ENCODE results near the gene POU2F3.

The POU2F3 gene

GRCh38 chr11:120342226-120342625 is 102.3 kb downstream of the POU2F3 start:
- DNase-seq (ENCODE audit: low spot score): no peak

- no peak for DNase-seq (ENCODE audit: low spot score)
Observed at GRCh38 chr11:120342678-120343077, 102.7 kb downstream of the POU2F3 start.

- no peak for DNase-seq (ENCODE audit: low spot score)
Observed at GRCh38 chr11:120343429-120343828, 103.5 kb downstream of the POU2F3 start.

GRCh38 chr11:120344302-120345004 is 104.5 kb downstream of the POU2F3 start:
- DNase-seq (ENCODE audit: low spot score): peak; percentile 50

GRCh38 chr11:120346233-120346632 is 106.3 kb downstream of the POU2F3 start:
- no peak for DNase-seq (ENCODE audit: low spot score)

- no peak for DNase-seq (ENCODE audit: low spot score)
Observed at GRCh38 chr11:120350637-120351036, 110.7 kb downstream of the POU2F3 start.

- DNase-seq (ENCODE audit: low spot score): no peak
Observed at GRCh38 chr11:120352405-120352804, 112.5 kb downstream of the POU2F3 start.

GRCh38 chr11:120354068-120354467 is 114.1 kb downstream of the POU2F3 start:
- DNase-seq (ENCODE audit: low spot score): no peak

- no peak for DNase-seq (ENCODE audit: low spot score)
Observed at GRCh38 chr11:120354779-120355178, 114.8 kb downstream of the POU2F3 start.

- no peak for DNase-seq (ENCODE audit: low spot score)
Observed at GRCh38 chr11:120357620-120358019, 117.7 kb downstream of the POU2F3 start.

GRCh38 chr11:120358729-120359128 is 118.8 kb downstream of the POU2F3 start:
- DNase-seq (ENCODE audit: low spot score): no peak

- DNase-seq (ENCODE audit: low spot score): no peak
Observed at GRCh38 chr11:120363436-120363835, 123.5 kb downstream of the POU2F3 start.

GRCh38 chr11:120365512-120365911 is 125.6 kb downstream of the POU2F3 start:
- no peak for DNase-seq (ENCODE audit: low spot score)

All from COLO829 (cell line).